ENCODE results near the gene ADAMTS4.

The ADAMTS4 gene

GRCh38 chr1:161172349-161172748 is 26.5 kb downstream of the ADAMTS4 start:
- Histone ChIP-seq H3K9me3 (ENCODE audit: insufficient read depth, low read length, severe bottlenecking) (no peaks in the 10 kb centered on the region), H3K79me2 (ENCODE audit: insufficient read depth, low read length) (peaks cover 18% of the 10 kb centered on the region), H2AFZ (ENCODE audit: low read depth, low read length) (no peak overlapping the region), H3K4me2 (ENCODE audit: insufficient read depth, low read length) (no peak overlapping the region), H4K20me1 (ENCODE audit: insufficient read depth, low read length) (no peaks in the 10 kb centered on the region), H3K36me3 (ENCODE audit: insufficient read depth, low read length) (peaks cover 63% of the 10 kb centered on the region), H3K27ac (ENCODE audit: low read length) (no peak overlapping the region), H3K4me3 (ENCODE audit: low read depth in 1 of 2, low read length in 2 of 2) (no peak overlapping the region), H3K4me1 (ENCODE audit: insufficient read depth, low read length) (peaks cover 30% of the 10 kb centered on the region), H3K9ac (ENCODE audit: low read depth, low read length) (no peak overlapping the region), H3K27me3 (ENCODE audit: insufficient read depth, low read length, poor library complexity) (no peaks in the 10 kb centered on the region)
- TF ChIP-seq, protein P1, sequence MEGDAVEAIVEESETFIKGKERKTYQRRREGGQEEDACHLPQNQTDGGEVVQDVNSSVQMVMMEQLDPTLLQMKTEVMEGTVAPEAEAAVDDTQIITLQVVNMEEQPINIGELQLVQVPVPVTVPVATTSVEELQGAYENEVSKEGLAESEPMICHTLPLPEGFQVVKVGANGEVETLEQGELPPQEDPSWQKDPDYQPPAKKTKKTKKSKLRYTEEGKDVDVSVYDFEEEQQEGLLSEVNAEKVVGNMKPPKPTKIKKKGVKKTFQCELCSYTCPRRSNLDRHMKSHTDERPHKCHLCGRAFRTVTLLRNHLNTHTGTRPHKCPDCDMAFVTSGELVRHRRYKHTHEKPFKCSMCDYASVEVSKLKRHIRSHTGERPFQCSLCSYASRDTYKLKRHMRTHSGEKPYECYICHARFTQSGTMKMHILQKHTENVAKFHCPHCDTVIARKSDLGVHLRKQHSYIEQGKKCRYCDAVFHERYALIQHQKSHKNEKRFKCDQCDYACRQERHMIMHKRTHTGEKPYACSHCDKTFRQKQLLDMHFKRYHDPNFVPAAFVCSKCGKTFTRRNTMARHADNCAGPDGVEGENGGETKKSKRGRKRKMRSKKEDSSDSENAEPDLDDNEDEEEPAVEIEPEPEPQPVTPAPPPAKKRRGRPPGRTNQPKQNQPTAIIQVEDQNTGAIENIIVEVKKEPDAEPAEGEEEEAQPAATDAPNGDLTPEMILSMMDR (IDR thresholded peaks at IDR 0.05; ENCODE audit: borderline replicate concordance, extremely low read depth, low read length, poor library complexity, severe bottlenecking) = no peak
- TF ChIP-seq EZH2 (IDR thresholded peaks at IDR 0.05; ENCODE audit: borderline replicate concordance, low read depth, low read length, severe bottlenecking) = no peak
- no peak for ATAC-seq (ENCODE audit: insufficient read depth, low read depth)
- no peak for DNase-seq

DNA sequence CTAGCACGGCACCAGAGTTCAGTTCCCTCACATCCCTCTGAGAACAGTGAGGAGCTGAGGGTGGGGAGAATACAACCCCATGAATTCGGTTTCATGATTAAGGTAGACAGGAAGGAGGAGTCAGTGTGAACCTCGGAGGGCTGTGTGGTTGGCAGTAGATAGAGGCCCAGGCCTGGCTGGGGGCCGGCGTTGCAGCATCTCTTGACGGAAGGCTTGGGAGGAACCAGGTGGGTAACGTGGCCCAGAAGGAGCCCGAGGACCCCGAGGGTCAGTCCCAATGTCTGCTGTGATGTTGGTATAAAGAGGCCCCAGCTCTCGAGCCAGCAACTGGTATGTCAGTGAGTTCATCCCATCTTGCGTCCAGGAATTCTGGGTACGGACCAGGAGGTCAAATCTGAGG is 27.2 kb downstream of the ADAMTS4 start:
- H4K20me1 ChIP-seq (ENCODE audit: insufficient read depth, low read length) = no peaks in the 10 kb centered on the region
- peaks cover 34% of the 10 kb centered on the region for H3K4me1 ChIP-seq (ENCODE audit: insufficient read depth, low read length)
- TF ChIP-seq EZH2 (IDR thresholded peaks at IDR 0.05; ENCODE audit: borderline replicate concordance, low read depth, low read length, severe bottlenecking) = no peak
- TF ChIP-seq, protein P1 (IDR thresholded peaks at IDR 0.05; ENCODE audit: borderline replicate concordance, extremely low read depth, low read length, poor library complexity, severe bottlenecking) = no peak
- H3K4me2 ChIP-seq (ENCODE audit: insufficient read depth, low read length) = no peak overlapping the region
- no peaks in the 10 kb centered on the region for H3K9me3 ChIP-seq (ENCODE audit: insufficient read depth, low read length, severe bottlenecking)
- no peak overlapping the region for H3K4me3 ChIP-seq (ENCODE audit: low read depth in 1 of 2, low read length in 2 of 2)
- peaks cover 19% of the 10 kb centered on the region for H3K79me2 ChIP-seq (ENCODE audit: insufficient read depth, low read length)
- H2AFZ ChIP-seq (ENCODE audit: low read depth, low read length) = no peak overlapping the region
- no peak overlapping the region for H3K27ac ChIP-seq (ENCODE audit: low read length)
- peaks cover 63% of the 10 kb centered on the region for H3K36me3 ChIP-seq (ENCODE audit: insufficient read depth, low read length)
- H3K27me3 ChIP-seq (ENCODE audit: insufficient read depth, low read length, poor library complexity) = no peaks in the 10 kb centered on the region
- no peak overlapping the region for H3K9ac ChIP-seq (ENCODE audit: low read depth, low read length)
- no peak for DNase-seq
- ATAC-seq (ENCODE audit: insufficient read depth, low read depth) = no peak

DNA sequence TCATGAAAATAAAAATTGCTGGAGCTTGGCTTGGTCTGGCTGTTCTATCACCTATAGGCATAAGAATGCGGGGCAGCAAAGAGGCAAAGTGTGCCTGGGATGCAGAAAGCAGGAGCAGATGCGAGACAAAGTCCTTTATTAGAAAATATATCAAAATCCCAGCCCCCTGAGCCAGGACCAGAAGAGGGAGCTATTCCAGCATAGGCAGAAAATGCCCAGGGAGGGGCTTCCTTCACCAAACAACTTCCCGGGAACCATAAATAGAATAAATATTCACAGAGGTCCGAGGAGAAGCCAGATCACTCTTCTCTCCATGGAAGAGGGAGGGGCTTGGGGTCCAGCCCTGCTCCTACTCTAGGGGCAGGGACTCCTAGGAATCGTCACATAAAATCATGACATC is 27.7 kb downstream of the ADAMTS4 start:
- Histone ChIP-seq H3K9me3 (ENCODE audit: insufficient read depth, low read length, severe bottlenecking) (no peaks in the 10 kb centered on the region), H3K4me2 (ENCODE audit: insufficient read depth, low read length) (no peak overlapping the region), H3K27ac (ENCODE audit: low read length) (no peak overlapping the region), H3K27me3 (ENCODE audit: insufficient read depth, low read length, poor library complexity) (no peaks in the 10 kb centered on the region), H3K79me2 (ENCODE audit: insufficient read depth, low read length) (peaks cover 17% of the 10 kb centered on the region), H4K20me1 (ENCODE audit: insufficient read depth, low read length) (no peaks in the 10 kb centered on the region), H3K4me1 (ENCODE audit: insufficient read depth, low read length) (peaks cover 33% of the 10 kb centered on the region), H3K9ac (ENCODE audit: low read depth, low read length) (no peak overlapping the region), H2AFZ (ENCODE audit: low read depth, low read length) (no peak overlapping the region), H3K36me3 (ENCODE audit: insufficient read depth, low read length) (peaks cover 63% of the 10 kb centered on the region), H3K4me3 (ENCODE audit: low read depth in 1 of 2, low read length in 2 of 2) (no peak overlapping the region)
- TF ChIP-seq, protein P1 (IDR thresholded peaks at IDR 0.05; ENCODE audit: borderline replicate concordance, extremely low read depth, low read length, poor library complexity, severe bottlenecking) = peak; percentile 24
- no peak for TF ChIP-seq EZH2 (IDR thresholded peaks at IDR 0.05; ENCODE audit: borderline replicate concordance, low read depth, low read length, severe bottlenecking)
- ATAC-seq (ENCODE audit: insufficient read depth, low read depth) = no peak
- DNase-seq = no peak

DNA sequence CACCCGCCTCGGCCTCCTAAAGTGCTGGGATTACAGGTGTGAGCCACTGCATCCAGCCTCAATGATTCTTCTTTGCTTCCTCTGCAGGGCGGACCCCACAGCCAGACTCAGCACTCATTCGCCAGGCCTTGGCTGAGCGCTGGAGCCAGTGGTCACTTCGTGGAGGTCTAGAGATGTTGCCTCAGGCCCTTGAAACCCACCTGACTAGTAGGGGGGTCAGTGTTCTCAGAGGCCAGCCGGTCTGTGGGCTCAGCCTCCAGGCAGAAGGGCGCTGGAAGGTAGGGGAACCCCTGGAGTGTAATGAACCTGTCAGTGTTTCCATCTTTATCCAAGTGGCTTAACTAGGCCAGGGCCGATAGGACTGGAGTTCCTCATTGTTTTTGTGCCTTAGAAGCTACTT is 29.9 kb downstream of the ADAMTS4 start:
- H3K9me3 ChIP-seq (ENCODE audit: insufficient read depth, low read length, severe bottlenecking) = no peaks in the 10 kb centered on the region
- no peak for TF ChIP-seq EZH2 (IDR thresholded peaks at IDR 0.05; ENCODE audit: borderline replicate concordance, low read depth, low read length, severe bottlenecking)
- TF ChIP-seq, protein P1 (IDR thresholded peaks at IDR 0.05; ENCODE audit: borderline replicate concordance, extremely low read depth, low read length, poor library complexity, severe bottlenecking) = no peak
- H3K4me2 ChIP-seq (ENCODE audit: insufficient read depth, low read length) = no peak overlapping the region
- no peak overlapping the region for H3K4me3 ChIP-seq (ENCODE audit: low read depth in 1 of 2, low read length in 2 of 2)
- H3K27ac ChIP-seq (ENCODE audit: low read length) = no peak overlapping the region
- DNase-seq (no peak), ATAC-seq (ENCODE audit: insufficient read depth, low read depth) (no peak)
- H3K4me1 ChIP-seq (ENCODE audit: insufficient read depth, low read length) = peaks cover 40% of the 10 kb centered on the region
- H3K27me3 ChIP-seq (ENCODE audit: insufficient read depth, low read length, poor library complexity) = no peaks in the 10 kb centered on the region
- H3K36me3 ChIP-seq (ENCODE audit: insufficient read depth, low read length) = peaks cover 59% of the 10 kb centered on the region
- H3K79me2 ChIP-seq (ENCODE audit: insufficient read depth, low read length) = peaks cover 9% of the 10 kb centered on the region
- no peak overlapping the region for H3K9ac ChIP-seq (ENCODE audit: low read depth, low read length)
- H2AFZ ChIP-seq (ENCODE audit: low read depth, low read length) = no peak overlapping the region
- H4K20me1 ChIP-seq (ENCODE audit: insufficient read depth, low read length) = no peaks in the 10 kb centered on the region
